C1 segment of cervical spinal cord (tissue), 14 donors: ENCODE results near the gene ULBP2.
"Not testable (repeated sequence)": the region's sequence is repeated elsewhere in the genome, so short reads cannot be mapped to it uniquely, and the experiment has no call there.

Experiments
- DNase-seq, 14 donors: peaks; one replicate each; lab custom pipeline; 2025; lab: John Stamatoyannopoulos, UW

Gene ULBP2

GRCh38 chr6:149948616-149949015, 6.8 kb downstream of the ULBP2 start:
- DNase-seq: no peak

GRCh38 chr6:149950423-149950822, 8.6 kb downstream of the ULBP2 start:
- no peak for DNase-seq

DNA sequence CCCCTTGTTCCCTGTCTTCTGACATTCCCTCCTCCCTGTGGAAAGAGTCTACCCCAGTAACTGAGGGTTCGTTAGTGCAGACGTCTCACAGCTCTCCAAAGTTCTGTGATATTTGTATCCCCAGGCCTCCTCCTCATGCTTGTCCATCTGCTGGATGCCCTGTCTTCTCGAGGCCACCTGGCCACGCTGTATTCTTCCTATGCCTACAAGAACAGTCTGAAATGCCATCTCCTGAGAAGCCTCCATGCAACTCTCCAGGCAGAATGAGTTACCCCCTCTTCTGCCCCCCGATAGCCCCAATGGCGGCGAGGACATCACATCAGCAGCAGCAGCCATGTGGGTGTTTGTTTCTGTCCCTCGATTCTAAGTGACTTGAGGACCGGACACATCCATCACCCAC, 9.3 kb downstream of the ULBP2 start:
- DNase-seq: no peak

GRCh38 chr6:149951626-149952025, 9.8 kb downstream of the ULBP2 start:
- no peak for DNase-seq

DNA sequence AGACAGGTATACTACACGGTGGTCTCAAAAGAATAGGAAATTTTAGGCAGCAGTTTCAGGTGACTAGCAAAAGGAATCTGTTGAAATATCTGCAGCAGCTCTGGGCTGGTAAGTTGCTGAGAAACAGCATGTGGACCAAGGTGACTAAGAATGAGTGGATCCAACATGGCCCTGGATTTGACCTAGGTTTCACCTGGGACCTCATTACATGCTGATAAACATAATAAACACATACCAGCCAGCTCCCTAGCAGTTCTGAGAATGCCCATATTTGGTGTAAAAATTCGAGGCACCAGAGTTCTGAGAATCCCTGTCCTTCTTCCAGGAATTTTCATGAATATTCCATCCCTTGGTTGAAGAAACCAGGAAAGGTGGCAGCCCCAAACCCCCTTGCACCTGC, 11.6 kb downstream of the ULBP2 start:
- DNase-seq: not testable (repeated sequence)

DNA sequence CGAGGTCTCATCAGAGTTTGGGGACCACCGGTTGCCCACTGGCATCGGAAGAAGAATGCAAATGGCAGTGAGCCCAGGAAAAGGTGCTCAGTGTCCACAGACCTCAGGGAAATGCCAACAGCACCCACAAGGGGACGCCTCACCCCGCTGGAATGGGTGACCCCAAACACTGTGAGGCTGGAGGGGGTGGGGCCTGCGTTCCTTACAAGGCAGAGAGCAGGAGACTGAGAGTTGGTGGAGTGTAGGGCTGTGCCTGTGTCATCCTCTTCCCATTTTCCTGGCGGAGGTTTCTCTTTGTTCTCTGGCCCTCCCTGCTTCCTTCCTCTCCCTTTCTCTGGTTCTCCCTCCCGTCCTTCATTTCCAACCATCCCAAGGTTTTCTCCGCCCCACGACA, 12.1 kb downstream of the ULBP2 start:
- not testable (repeated sequence) for DNase-seq

DNA sequence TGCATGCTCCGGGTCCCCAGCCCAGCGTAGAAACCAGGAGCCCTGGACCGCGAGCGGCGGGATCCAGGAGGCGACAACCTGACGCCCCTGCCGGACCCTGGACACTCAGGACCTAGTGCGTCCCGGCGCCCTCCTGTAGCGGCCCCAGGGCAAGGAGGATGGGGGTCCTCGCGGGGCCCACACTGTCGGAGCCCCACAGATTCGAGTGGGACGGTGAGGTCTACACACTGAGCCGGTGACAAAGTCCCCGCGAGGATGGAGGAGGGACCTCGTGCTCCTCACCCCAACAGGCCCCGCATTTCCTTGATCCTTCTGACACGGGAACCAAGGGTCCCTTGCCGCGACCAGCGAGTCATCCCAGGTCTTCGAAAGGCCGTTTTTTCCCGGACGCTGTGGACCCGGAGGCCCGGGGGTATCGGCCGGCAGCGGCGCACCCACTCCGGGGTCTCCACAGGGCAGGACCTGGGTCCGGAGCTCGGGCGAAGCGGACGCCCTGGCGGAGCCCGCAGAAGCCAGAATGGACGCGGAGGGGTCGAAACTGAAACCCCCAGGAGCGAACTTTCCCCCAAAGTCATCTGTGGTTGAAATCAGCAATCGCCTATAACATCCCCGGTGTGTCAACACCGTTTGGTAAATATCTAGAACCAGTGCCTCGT, 12.6 kb downstream of the ULBP2 start:
- DNase-seq: not testable (repeated sequence)

DNA sequence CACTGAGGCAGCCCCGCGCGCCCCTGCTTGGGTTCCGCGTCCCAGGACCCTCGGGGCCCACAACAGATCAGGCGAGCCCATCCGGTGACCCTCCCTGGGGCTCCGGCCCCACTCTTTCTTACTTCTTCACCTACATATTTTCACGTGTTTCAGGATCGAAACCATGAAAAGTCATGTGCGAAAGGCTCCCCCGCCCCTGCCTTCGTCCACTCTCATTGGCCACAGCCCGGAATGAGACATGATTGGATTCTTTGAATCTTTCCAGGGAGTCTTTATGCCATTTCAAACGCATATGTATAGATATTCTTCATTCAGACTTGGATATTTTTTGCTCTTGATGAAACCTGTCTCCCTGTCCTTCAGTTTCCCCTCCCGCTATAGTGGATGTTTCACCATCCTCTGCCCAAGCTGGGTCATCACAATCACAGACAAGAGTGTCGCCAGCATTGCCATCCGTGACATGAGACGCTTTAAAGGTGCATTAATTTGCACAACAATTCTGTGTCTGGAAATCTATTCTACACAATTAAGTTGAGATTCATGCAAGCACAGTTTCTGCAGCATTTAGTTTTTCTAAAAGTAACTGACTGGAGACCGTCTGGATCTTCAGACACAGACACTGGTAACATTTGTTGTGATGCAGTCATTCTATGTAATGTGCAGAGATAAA, 13.3 kb downstream of the ULBP2 start:
- not testable (repeated sequence) for DNase-seq

DNA sequence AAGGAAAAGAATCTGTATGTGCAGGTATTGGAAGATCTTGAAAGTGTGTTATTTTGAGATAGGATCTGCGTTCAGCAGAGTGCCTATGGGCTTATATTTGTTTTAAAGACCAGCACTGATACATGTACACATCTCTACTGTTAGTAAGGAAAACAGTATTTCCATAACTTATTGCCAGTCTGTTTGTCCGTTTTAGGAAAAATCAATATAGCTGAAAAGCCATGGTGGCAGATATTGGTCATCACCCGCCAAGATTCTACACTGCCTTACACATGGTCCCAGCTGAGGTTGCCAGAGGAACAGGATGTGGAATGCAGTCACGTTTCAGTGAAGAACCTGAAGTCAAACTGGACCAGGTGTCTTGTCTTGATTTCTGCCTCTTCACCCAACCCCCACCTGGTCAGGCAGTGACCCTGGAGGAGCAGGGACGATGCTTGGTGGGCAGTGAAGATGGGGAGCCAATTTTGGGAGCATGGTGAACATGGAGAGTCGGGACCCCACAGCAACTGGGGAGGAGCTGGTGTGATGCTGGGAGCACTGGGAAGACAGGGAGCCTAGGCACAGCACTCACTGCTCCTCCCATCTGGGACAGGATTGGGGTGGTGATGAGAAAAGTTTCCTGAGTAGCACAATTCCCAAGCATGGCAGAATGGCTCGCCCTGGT, 14.0 kb downstream of the ULBP2 start:
- not testable (repeated sequence) for DNase-seq

DNA sequence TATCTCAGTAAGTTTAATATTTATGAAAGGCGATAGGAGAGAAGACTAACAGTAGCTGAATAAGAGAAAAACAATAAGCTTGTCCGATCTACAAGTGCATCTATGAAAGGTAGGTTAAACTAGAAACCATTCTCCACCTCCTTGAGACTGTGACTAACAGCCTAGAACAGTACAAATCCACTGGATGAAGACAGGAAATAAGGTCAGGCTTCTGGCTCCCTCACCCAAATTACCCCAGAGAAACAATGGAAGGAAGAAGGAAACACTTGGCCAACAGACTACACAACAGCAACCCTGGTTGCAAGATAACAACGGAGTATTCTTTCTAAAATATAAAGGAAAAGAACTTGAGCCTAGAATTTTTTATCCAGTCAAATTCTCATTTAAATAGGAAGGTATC, 16.3 kb downstream of the ULBP2 start:
- DNase-seq: not testable (repeated sequence)

DNA sequence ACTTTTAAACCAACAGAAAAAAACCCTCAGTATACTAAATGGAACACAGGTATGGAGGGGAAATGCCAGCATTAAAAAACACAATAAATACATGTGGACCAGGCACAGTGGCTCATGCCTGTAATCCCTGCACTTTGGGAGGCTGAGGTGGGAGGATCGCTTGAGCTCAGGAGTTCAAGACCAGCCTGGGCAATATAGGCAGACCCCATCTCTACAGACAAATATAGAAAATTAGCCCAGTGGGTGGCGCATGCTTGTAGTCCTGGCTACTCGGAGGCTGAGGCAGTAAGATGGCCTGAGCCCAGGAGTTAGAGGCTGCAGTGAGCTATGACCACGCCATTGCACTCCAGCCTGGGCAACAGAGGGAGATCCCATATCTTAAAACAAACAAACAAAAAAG, 18.0 kb downstream of the ULBP2 start:
- not testable (repeated sequence) for DNase-seq

DNA sequence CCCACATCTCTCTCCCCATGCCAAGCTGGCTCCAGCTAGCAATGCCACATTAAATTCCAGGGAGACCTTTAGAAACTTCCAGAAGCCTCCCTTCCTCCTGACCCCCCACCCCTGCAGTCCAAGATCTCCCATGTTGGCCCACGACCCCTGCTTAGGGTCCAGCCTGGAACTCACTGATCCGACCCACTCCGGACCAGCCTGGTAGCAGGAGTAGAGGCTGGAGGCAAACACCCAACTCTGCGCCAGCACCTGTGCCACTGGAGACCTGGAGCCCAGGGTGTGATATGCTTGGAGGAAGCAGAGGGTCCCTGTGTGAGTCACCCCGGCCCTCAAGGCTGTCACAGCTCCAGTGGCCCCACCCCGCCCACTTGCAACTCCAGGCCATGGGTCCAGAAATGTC, 18.7 kb downstream of the ULBP2 start:
- DNase-seq: no peak

GRCh38 chr6:149961728-149962425, 20.1 kb downstream of the ULBP2 start:
- DNase-seq: no peak

DNA sequence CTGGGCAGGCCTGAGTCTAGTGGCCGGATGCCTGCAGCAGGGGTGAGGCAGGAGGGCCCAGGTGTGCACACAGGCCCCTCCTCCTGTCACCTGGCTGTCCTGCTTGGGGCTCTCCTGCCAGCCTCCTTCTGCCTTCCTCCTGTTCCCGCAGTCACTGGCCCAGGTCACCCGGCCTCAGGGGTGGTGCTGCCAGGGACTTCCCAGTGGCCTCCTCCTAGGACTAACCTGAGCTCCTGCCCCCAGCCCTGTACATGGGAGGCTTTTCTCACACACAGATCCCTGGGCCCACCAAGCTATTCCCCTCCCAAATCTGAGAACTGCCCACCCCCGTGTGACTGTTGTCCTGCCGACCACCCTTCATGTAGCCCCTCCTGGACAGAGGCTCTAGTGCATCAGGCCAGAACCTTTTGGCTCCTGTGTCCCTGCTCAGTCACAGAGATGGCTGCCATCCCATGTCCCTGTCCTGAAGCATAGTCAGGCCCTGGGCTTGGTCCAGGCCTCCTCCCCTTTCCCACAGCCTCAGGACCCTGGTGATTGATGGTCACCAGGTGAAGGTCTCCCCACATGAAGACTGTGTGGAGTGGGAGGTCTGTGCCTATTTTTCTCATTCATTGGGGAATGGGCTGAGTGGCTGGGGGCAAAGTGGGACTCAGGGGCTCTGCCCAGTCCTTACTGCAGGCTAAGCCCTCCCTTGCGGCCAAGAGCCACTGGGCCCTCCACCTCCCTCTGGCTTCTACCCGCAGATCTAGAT, 20.8 kb downstream of the ULBP2 start:
- DNase-seq: peak in 1 of 14 donors; percentile 4

DNA sequence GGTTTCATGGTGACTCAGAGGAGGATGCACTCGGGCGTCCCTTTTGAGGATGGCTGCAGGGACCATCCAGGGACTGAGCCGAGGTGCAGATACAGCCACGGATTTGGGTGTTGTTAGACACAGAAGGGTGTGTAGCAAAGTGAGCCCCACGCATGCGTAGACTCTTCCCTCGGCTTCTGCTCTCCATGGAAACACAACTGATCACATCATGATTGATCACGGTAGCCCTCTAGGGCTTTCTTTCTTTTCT, 21.3 kb downstream of the ULBP2 start:
- DNase-seq: peak in 1 of 14 donors; percentile 67

- peak in 11 of 14 donors; percentile 14 to 90 (median 40) for DNase-seq
Measured at GRCh38 chr6:149963462-149964307, 21.9 kb downstream of the ULBP2 start, which contains the start of gene ULBP1. Gene ULBP1 (plus strand): TSS chr6:149963943. CDS start chr6:149964050, 107 bp downstream.

- DNase-seq: peak in 2 of 14 donors; percentile 1 to 47
Measured at GRCh38 chr6:149964308-149965193, 22.7 kb downstream of the ULBP2 start.

DNA sequence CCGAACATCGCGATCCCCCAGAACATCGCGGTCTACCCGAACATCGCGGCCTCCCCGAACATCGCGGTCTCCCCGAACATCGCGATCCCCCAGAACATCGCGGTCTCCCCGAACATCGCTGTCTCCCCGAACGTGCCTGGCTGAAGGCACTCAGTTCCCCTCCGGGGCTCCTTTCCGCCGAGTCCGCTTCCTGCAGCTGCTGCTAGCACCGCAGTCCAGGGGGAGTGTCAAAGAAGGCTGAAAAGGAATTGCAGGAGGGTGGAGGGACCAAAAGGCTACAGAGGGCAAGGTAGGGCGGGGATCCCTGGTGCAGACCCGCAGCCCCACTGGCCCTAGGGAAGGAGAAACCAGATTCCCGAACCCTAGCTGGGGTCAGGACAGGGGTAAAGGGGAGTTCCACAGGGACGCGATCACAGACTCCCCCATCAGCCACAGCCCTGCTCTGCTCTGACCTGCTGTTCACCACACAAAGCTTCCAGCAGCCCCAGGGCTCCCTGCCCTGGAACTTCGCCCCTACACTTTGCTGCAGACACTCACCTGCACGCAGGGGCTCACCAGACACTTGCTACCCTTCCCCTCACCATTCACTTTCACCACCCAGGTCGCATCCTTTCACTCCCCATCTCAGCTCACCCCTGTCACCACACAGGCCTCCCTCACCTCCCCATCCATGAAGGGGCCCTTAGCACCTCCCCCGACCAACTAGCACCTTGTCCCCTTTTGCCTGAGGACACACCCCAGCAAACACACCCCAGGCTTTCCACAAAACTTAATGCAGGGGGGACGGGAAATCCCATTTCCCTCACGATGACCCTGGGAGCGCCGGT, 23.6 kb downstream of the ULBP2 start:
- DNase-seq: no peak

- DNase-seq: not testable (repeated sequence)
Measured at GRCh38 chr6:149966319-149966718, 24.5 kb downstream of the ULBP2 start.
